ENCODE results near the gene DNASE1L2.
A peak's percentile ranks its signal among the peaks of the same experiment; 100 is the strongest.
"Not testable (repeated sequence)": the region's sequence is repeated elsewhere in the genome, so short reads cannot be mapped to it uniquely, and the experiment has no call there.

The DNASE1L2 gene

GRCh38 chr16:2251296-2252111 lies 15.3 kb downstream of the DNASE1L2 start, which contains the start of gene ECI1:
TSS of gene ECI1 (minus strand) at chr16:2251587. CDS start at chr16:2251566, 21 bp downstream.
- Histone ChIP-seq H3K4me1 (ENCODE audit: insufficient read depth, low read length) (peaks cover 3% of the 10 kb centered on the region; the same call in 1 of the 2 replicates), H3K36me3 (ENCODE audit: insufficient read depth, low read length) (peaks cover 18% of the 10 kb centered on the region), H3K9ac (ENCODE audit: low read depth, low read length) (peak within 1 kb of the TSS; percentile 89), H3K9me3 (ENCODE audit: control insufficient read depth, insufficient read depth, low read length) (no peaks in the 10 kb centered on the region)

DNA sequence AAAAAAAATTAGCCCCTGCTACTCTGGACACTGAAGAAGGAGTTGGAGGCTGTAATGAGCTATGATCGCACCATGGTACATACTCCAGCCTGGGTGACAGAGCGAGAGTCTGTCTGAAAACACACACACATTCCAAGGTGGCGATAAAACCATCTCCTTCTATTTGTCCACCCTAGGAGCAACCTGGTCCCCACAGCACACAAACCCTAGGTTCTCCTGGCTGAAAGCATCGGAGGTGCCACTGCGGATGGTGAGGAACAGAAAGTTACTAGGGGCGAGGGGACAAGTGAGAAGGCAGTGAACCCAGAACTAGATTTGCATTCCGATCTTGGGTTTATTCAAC lies 16.5 kb downstream of the DNASE1L2 start:
- Histone ChIP-seq H3K4me1 (ENCODE audit: insufficient read depth, low read length) (peaks cover 3% of the 10 kb centered on the region; the same call in 1 of the 2 replicates), H3K9me3 (ENCODE audit: control insufficient read depth, insufficient read depth, low read length) (no peaks in the 10 kb centered on the region), H3K36me3 (ENCODE audit: insufficient read depth, low read length) (peaks cover 26% of the 10 kb centered on the region), H3K9ac (ENCODE audit: low read depth, low read length) (no peak overlapping the region)

DNA sequence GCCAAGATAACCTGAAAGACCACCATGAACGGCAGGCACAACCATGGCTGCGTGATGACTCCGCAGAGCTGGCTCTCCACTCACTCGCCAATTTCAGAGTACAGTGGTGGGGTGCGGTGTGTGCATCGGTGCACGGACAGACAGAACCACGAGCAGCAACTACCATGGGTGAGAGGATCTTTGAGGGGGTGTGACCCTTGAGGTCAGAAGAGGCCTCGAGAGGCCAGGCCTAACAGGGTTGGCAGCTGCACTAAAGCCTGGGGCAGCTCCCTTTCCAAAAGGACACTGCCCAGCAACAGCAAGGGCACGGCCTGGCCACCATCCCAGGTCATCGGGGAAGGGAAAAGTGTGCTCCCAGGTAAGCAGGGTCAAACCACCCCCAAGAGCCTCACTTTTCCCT lies 17.0 kb downstream of the DNASE1L2 start:
- Histone ChIP-seq H3K4me1 (ENCODE audit: insufficient read depth, low read length) (peaks cover 3% of the 10 kb centered on the region; the same call in 1 of the 2 replicates), H3K36me3 (ENCODE audit: insufficient read depth, low read length) (peaks cover 29% of the 10 kb centered on the region), H3K9ac (ENCODE audit: low read depth, low read length) (no peak overlapping the region), H3K9me3 (ENCODE audit: control insufficient read depth, insufficient read depth, low read length) (no peaks in the 10 kb centered on the region)

DNA sequence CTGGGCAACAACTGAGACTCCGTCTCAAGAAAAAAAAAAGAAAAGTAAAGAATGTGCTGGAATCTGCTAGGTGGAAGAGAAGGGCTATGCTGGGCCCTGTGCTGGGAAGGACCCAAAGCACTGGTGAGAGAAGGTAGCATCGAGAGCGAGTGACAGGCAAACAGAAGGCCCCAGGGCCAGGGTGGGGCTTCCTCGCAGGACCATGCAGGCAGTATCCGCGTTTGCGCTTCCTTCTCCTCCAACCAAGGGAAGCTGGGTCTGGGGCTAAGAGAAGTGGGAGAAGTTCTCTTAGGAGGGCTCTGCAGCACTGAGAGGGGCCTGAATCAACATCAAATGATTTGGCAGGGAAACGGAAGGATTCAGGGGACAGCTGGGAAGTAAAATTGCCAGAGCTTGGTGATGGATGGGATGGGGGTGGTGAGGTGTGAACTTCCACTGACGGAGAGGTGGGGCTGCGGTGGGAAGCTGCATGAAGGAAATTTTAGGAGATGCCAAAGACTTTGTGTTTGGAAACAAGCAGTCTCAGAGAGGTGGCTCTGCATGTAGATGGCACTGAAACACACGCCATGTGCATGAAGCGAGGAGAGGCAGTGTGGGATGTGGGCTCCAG lies 20.4 kb downstream of the DNASE1L2 start:
- Histone ChIP-seq H3K4me1 (ENCODE audit: insufficient read depth, low read length) (peaks cover 3% of the 10 kb centered on the region; the same call in 1 of the 2 replicates), H3K36me3 (ENCODE audit: insufficient read depth, low read length) (peaks cover 50% of the 10 kb centered on the region), H3K9ac (ENCODE audit: low read depth, low read length) (no peak overlapping the region), H3K9me3 (ENCODE audit: control insufficient read depth, insufficient read depth, low read length) (no peaks in the 10 kb centered on the region)

GRCh38 chr16:2257726-2258125 lies 21.5 kb downstream of the DNASE1L2 start:
- Histone ChIP-seq H3K9me3 (ENCODE audit: control insufficient read depth, insufficient read depth, low read length) (no peaks in the 10 kb centered on the region), H3K36me3 (ENCODE audit: insufficient read depth, low read length) (peaks cover 61% of the 10 kb centered on the region), H3K9ac (ENCODE audit: low read depth, low read length) (no peak overlapping the region), H3K4me1 (ENCODE audit: insufficient read depth, low read length) (no peaks in the 10 kb centered on the region)

GRCh38 chr16:2258530-2258929 lies 22.3 kb downstream of the DNASE1L2 start:
- not testable (repeated sequence) for H3K9ac ChIP-seq (ENCODE audit: low read depth, low read length); H3K4me1 ChIP-seq (ENCODE audit: insufficient read depth, low read length); H3K9me3 ChIP-seq (ENCODE audit: control insufficient read depth, insufficient read depth, low read length)
- H3K36me3 ChIP-seq (ENCODE audit: insufficient read depth, low read length) = peaks cover 69% of the 10 kb centered on the region

DNA sequence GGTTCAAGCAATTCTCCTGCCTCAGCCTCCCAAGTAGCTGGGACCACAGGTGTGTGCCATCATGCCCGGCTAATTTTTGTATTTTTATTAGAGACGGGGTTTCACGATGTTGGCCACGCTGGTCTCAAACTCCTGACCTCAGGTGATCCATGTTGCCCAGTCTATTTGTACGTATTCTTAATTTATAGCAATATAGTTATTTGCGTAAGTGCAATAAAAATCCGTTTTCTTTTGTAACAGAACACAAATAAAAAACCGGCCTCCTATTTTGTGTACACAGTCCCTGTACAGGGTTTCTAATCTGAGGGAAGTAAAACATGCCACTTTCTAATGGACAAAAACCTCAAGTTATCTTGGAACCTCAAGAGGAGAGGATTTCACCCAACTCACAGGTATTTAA lies 24.0 kb downstream of the DNASE1L2 start:
- peaks cover 71% of the 10 kb centered on the region for H3K36me3 ChIP-seq (ENCODE audit: insufficient read depth, low read length)
- H3K9ac ChIP-seq (ENCODE audit: low read depth, low read length) = no peak overlapping the region
- H3K4me1 ChIP-seq (ENCODE audit: insufficient read depth, low read length) = no peaks in the 10 kb centered on the region
- no peaks in the 10 kb centered on the region for H3K9me3 ChIP-seq (ENCODE audit: control insufficient read depth, insufficient read depth, low read length)

- peaks cover 50% of the 10 kb centered on the region for H3K36me3 ChIP-seq (ENCODE audit: insufficient read depth, low read length)
- H3K9ac ChIP-seq (ENCODE audit: low read depth, low read length) = not testable (repeated sequence)
Observed at GRCh38 chr16:2263026-2263425, 26.8 kb downstream of the DNASE1L2 start.

GRCh38 chr16:2266887-2267286 lies 30.6 kb downstream of the DNASE1L2 start:
- not testable (repeated sequence) for H3K9me3 ChIP-seq (ENCODE audit: control insufficient read depth, insufficient read depth, low read length); H3K4me1 ChIP-seq (ENCODE audit: insufficient read depth, low read length)
- Histone ChIP-seq H3K36me3 (ENCODE audit: insufficient read depth, low read length) (peaks cover 24% of the 10 kb centered on the region), H3K9ac (ENCODE audit: low read depth, low read length) (peak overlapping the region; percentile 83)

More at GRCh38 chr16:2263026-2263425, 26.8 kb downstream of the DNASE1L2 start:
- H3K9me3 ChIP-seq (ENCODE audit: control insufficient read depth, insufficient read depth, low read length); H3K4me1 ChIP-seq (ENCODE audit: insufficient read depth, low read length): not testable (repeated sequence)

DNA sequence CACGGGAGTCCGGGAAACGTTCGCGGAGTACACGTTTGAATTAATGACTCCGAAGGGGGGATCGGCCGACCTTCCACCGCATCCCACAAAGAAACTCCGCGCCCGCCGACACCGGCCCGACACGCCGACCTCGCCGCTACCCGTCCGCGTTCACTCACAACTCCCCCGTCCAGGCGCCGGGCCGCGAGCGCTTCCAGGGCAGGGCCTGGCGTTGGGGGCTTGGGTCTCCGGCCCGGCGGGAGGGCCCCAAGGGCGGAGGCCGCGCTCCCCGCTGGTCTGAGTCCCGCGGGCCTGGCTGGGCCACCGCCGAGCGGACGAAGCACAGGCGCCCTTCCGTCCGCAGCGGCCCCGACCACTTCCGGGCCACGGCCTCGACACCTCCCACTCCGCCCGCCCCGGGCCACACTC lies 31.3 kb downstream of the DNASE1L2 start:
- H3K9me3 ChIP-seq (ENCODE audit: control insufficient read depth, insufficient read depth, low read length) = not testable (repeated sequence)
- peaks cover 18% of the 10 kb centered on the region for H3K36me3 ChIP-seq (ENCODE audit: insufficient read depth, low read length)

GRCh38 chr16:2267913-2268666 lies 31.8 kb downstream of the DNASE1L2 start, which contains the start of gene RNPS1:
TSS of gene RNPS1 (minus strand) at chr16:2268126. CDS start at chr16:2264643, 3,483 bp downstream.
- H3K9me3 ChIP-seq (ENCODE audit: control insufficient read depth, insufficient read depth, low read length) = no peaks in the 10 kb centered on the region
- peaks cover 12% of the 10 kb centered on the region; the same call in 1 of the 2 replicates for H3K36me3 ChIP-seq (ENCODE audit: insufficient read depth, low read length)
- peak within 1 kb of the TSS; percentile 83 for H3K9ac ChIP-seq (ENCODE audit: low read depth, low read length)
- peaks cover 3% of the 10 kb centered on the region; the same call in 1 of the 2 replicates for H3K4me1 ChIP-seq (ENCODE audit: insufficient read depth, low read length)

More for the DNA sequence above, 31.3 kb downstream of the DNASE1L2 start:
- H3K9ac ChIP-seq (ENCODE audit: low read depth, low read length) = peak overlapping the region; percentile 83
- H3K4me1 ChIP-seq (ENCODE audit: insufficient read depth, low read length) = not testable (repeated sequence)

DNA sequence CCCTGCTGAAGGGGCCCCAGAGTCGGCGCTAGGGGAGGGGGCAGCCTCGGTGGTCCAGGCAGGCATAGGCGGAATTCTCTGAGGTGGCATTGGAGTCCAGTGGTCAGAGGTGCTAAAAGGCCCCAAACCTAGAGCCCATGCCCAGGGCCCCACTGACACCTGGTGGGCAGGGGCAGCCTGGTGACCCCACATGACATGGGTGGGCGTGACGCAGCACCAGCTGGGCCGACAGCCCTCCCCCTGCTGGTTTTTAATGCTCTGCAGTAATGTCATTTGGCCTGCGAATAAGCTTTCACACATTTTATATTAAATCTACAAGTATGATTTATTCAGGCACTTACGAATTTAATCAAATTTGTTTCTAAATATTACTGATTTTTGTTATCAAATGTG lies 33.8 kb downstream of the DNASE1L2 start:
- Histone ChIP-seq H3K36me3 (ENCODE audit: insufficient read depth, low read length) (no peaks in the 10 kb centered on the region), H3K9ac (ENCODE audit: low read depth, low read length) (no peak overlapping the region), H3K9me3 (ENCODE audit: control insufficient read depth, insufficient read depth, low read length) (no peaks in the 10 kb centered on the region), H3K4me1 (ENCODE audit: insufficient read depth, low read length) (peaks cover 3% of the 10 kb centered on the region; the same call in 1 of the 2 replicates)

DNA sequence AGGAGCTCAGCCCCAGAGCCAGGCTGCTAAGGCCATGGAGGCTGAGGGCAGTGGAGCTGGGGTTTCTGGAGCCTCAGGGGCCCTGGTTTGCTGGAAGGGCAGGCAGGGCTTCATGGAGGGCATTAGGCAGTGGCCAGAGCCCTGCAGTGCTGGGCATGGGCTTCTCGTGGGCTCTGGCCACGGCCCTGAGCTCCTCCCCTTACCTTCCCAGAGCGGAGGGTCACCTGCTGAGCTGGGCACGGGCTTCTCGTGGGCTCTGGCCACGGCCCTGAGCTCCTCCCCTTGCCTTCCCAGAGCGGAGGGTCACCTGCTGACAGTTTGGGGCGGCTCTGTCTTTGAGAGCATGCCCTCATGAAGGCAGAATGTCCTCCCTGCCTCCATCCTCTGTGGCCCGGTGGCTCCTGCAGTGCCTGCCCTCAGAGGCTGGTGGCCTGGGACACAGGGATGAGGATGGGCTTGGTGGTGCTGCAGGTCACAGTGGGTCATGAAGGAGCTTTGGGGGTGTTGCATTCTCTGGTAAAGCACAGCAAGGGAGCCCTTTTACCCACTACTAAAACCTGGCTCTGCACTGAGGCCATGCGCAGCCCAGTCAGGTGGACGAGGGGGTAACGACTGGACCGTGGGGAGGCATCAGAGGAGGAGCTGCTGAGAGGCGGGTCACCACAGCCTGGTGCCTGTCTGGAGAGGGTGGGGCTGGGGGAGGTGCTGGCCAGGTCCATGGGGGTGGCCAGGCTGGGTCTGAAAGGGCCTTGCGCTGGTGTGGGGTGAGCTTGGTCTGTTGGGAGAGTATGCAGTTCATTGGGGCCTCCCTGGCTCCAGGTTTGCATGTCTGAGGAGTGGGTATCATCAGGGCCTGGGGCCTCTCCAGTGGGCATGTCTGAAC lies 34.6 kb downstream of the DNASE1L2 start:
- Histone ChIP-seq H3K9me3 (ENCODE audit: control insufficient read depth, insufficient read depth, low read length) (no peaks in the 10 kb centered on the region), H3K36me3 (ENCODE audit: insufficient read depth, low read length) (no peaks in the 10 kb centered on the region), H3K4me1 (ENCODE audit: insufficient read depth, low read length) (peaks cover 3% of the 10 kb centered on the region; the same call in 1 of the 2 replicates), H3K9ac (ENCODE audit: low read depth, low read length) (no peak overlapping the region)

Data from ES-I3 (cell line).